AG10803 (cell line): Measurements from ENCODE around the gene ABCA8.
A peak's percentile ranks its signal among the peaks of the same experiment; 100 is the strongest.
"Not testable (repeated sequence)": the region's sequence is repeated elsewhere in the genome, so short reads cannot be mapped to it uniquely, and the experiment has no call there.

Source experiments
- DNase-seq: peaks from one replicate; pipeline ENCODE4 v3.0.0; 2010; ENCODE audit warnings: low read depth
- H3K4me3 ChIP-seq: 2 replicates; pipeline ENCODE4 v1.5.1; 2011; ENCODE audit warnings: mild to moderate bottlenecking, low read length, control low read depth
- TF ChIP-seq, protein P1 (sequence below): conservative IDR thresholded peaks from 2 replicates; pipeline ENCODE4 v1.5.1; 2011; ENCODE audit warnings: mild to moderate bottlenecking, low read length, control low read depth, inconsistent platforms

ABCA8 gene, protein sequence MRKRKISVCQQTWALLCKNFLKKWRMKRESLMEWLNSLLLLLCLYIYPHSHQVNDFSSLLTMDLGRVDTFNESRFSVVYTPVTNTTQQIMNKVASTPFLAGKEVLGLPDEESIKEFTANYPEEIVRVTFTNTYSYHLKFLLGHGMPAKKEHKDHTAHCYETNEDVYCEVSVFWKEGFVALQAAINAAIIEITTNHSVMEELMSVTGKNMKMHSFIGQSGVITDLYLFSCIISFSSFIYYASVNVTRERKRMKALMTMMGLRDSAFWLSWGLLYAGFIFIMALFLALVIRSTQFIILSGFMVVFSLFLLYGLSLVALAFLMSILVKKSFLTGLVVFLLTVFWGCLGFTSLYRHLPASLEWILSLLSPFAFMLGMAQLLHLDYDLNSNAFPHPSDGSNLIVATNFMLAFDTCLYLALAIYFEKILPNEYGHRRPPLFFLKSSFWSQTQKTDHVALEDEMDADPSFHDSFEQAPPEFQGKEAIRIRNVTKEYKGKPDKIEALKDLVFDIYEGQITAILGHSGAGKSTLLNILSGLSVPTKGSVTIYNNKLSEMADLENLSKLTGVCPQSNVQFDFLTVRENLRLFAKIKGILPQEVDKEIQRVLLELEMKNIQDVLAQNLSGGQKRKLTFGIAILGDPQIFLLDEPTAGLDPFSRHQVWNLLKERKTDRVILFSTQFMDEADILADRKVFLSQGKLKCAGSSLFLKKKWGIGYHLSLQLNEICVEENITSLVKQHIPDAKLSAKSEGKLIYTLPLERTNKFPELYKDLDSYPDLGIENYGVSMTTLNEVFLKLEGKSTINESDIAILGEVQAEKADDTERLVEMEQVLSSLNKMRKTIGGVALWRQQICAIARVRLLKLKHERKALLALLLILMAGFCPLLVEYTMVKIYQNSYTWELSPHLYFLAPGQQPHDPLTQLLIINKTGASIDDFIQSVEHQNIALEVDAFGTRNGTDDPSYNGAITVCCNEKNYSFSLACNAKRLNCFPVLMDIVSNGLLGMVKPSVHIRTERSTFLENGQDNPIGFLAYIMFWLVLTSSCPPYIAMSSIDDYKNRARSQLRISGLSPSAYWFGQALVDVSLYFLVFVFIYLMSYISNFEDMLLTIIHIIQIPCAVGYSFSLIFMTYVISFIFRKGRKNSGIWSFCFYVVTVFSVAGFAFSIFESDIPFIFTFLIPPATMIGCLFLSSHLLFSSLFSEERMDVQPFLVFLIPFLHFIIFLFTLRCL (N-terminal part only)

DNA sequence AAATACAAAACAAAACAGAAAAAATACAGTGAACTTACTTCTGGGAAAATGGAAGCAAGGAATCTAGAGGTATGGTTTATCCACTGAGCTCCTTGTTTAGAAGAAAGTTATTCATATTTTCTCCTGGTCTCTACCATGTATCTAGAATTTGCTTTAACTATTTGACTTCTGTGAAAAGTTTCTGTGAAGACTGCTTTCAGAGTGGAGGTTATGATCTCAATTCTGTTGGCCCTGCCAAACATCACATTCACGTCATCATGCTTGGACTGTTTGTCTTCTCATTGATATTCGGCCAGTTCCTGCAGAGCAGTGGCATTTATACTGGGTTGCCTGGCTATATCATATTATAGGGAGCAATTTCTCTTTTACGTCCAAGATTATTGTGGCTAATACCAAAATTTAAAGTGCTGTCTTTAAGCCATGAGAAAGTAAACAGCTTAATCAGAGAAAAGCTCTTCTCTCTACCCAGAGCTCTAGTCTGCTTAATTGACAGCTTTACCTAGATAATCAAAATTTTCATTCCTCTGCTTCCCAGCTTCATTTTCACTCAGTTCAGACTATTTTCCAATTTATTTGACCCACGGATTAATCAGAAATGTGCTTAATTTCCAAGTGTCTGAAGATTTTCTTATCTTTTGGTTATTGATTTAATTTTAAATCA, at the start of gene ABCA8:
Gene ABCA8, minus strand, starts transcription at position 212 of the 661 bp plus-strand sequence. CDS start 13,358 bp downstream, outside the sequence.
- peak within 1 kb of the TSS; percentile 29 for H3K4me3 ChIP-seq

GRCh38 chr17:69004759-69005158, 49.6 kb upstream of the ABCA8 start:
- not testable (repeated sequence) for H3K4me3 ChIP-seq

More for the DNA sequence above, at the start of gene ABCA8:
- TF ChIP-seq, protein P1, sequence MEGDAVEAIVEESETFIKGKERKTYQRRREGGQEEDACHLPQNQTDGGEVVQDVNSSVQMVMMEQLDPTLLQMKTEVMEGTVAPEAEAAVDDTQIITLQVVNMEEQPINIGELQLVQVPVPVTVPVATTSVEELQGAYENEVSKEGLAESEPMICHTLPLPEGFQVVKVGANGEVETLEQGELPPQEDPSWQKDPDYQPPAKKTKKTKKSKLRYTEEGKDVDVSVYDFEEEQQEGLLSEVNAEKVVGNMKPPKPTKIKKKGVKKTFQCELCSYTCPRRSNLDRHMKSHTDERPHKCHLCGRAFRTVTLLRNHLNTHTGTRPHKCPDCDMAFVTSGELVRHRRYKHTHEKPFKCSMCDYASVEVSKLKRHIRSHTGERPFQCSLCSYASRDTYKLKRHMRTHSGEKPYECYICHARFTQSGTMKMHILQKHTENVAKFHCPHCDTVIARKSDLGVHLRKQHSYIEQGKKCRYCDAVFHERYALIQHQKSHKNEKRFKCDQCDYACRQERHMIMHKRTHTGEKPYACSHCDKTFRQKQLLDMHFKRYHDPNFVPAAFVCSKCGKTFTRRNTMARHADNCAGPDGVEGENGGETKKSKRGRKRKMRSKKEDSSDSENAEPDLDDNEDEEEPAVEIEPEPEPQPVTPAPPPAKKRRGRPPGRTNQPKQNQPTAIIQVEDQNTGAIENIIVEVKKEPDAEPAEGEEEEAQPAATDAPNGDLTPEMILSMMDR, result no peak
- peak; percentile 42 for DNase-seq

DNA sequence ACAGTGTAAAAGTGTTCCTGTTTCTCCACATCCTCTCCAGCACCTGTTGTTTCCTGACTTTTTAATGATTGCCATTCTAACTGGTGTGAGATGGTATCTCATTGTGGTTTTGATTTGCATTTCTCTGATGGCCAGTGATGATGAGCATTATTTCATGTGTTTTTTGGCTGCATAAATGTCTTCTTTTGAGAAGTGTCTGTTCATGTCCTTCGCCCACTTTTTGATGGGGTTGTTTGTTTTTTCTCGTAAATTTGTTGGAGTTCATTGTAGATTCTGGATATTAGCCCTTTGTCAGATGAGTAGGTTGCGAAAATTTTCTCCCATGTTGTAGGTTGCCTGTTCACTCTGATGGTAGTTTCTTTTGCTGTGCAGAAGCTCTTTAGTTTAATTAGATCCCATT, 44.6 kb upstream of the ABCA8 start:
- not testable (repeated sequence) for H3K4me3 ChIP-seq, DNase-seq

More at GRCh38 chr17:69004759-69005158, 49.6 kb upstream of the ABCA8 start:
- not testable (repeated sequence) for DNase-seq

GRCh38 chr17:68993112-68993511, 37.9 kb upstream of the ABCA8 start:
- H3K4me3 ChIP-seq, result no peak overlapping the region
- DNase-seq, result peak; percentile 22
- TF ChIP-seq, protein P1, result no peak

DNA sequence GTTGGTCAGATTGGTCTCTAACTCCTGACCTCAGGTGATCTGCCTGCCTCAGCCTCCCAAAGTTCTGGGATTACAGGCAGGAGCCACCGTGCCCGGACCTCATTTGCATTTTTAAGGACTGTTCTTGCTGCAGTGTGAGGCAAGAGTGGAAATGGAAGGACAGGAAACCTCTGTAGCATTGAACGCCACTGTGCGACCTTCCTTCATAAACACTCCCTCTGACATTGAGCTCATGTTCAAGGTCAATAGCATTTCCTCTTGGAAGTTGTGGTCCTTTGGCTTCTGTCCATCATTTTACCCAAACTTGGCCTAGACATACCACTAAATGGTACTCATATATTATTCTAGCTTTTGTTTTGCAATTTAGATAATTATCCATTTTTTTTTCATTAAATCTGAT, 32.8 kb upstream of the ABCA8 start:
- no peak overlapping the region for H3K4me3 ChIP-seq
- no peak for DNase-seq
- TF ChIP-seq, protein P1, result no peak

- TF ChIP-seq, protein P1, result no peak
- H3K4me3 ChIP-seq, result peak overlapping the region; percentile 12; the same call in 1 of the 2 replicates
- peak; percentile 81 for DNase-seq
Measured at GRCh38 chr17:68981288-68981687, 26.1 kb upstream of the ABCA8 start.

GRCh38 chr17:68973098-68973846, 18.1 kb upstream of the ABCA8 start:
- H3K4me3 ChIP-seq, result no peak overlapping the region
- TF ChIP-seq, protein P1, result no peak
- DNase-seq, result no peak
